ENCODE measurements around the gene EPHA2.

- TF ChIP-seq MAX (IDR thresholded peaks at IDR 0.05; ENCODE audit: low read depth, low read length) (no peak), POLR2A (IDR thresholded peaks at IDR 0.05; ENCODE audit: extremely low read depth, insufficient read length) (no peak), CTCF (IDR thresholded peaks at IDR 0.05; ENCODE audit: low read depth, low read length) (no peak), MYC (IDR thresholded peaks at IDR 0.05; ENCODE audit: low read depth, low read length) (no peak)
These were observed 38.5 kb downstream of the EPHA2 start for GRCh38 chr1:16117369-16117768.
